B cell (primary cell): ENCODE data around the gene RIPK3. TPM values are rescaled to one million over a fixed set of nuclear protein-coding genes. Genes with fewer than 3 reads are reported as not detected.

Experiments used
- ATAC-seq: fragments of 200-7000 bp; cut with Tn5 transposase; one replicate; pipeline ENCODE4 v1.10.0; 2021; ENCODE audit warnings: low read depth, mild to moderate bottlenecking, moderate number of reproducible peaks, moderate library complexity
- CTCF ChIA-PET: fragments of 350-600 bp; sonication (Branson Sonifier 250); formaldehyde crosslinking; loops from one replicate; lab custom pipeline; 2021; ENCODE audit warnings: antibody characterized with exemption, inconsistent platforms; lab: Charles Lee
- POLR2A ChIA-PET: fragments of 350-600 bp; sonication (Branson Sonifier 250); formaldehyde crosslinking; loops from one replicate; lab custom pipeline; 2021; ENCODE audit warnings: antibody characterized with exemption; lab: Charles Lee
- DNase-seq: peaks from one replicate; pipeline ENCODE4 v3.0.0; 2013
- H2AFZ ChIP-seq: 2 replicates; pipeline ENCODE4 v1.6.1; 2012; ENCODE audit warnings: mild to moderate bottlenecking, low read depth, low read length; ENCODE audit not compliant: insufficient read depth, poor library complexity, severe bottlenecking
- H3K27ac ChIP-seq, 2 donors: 1 replicate in 1 of 2; 2 replicates in 1 of 2; pipeline ENCODE4 v1.5.1; 2012 to 2013; ENCODE audit warnings: low read length in 2 of 2, mild to moderate bottlenecking in 2 of 2, moderate library complexity in 1 of 2
- H3K27me3 ChIP-seq, 4 experiments: fragments of 200-600 bp in 1 of 4; sonication (generic) in 1 of 4; replicated peaks in 1 of 4; 1 replicate in 2 of 4; 2 replicates in 2 of 4; pipeline versions ENCODE4 v1.6.1 to v1.7.0; 2013 to 2016; ENCODE audit warnings: low read length in 3 of 4, mild to moderate bottlenecking in 2 of 4, mixed read lengths in 1 of 4, moderate library complexity in 1 of 4; ENCODE audit not compliant: insufficient read depth in 4 of 4, control insufficient read depth in 3 of 4; ENCODE audit errors: control extremely low read depth in 1 of 4
- H3K36me3 ChIP-seq, 2 experiments: replicated peaks in 1 of 2; 1 replicate in 1 of 2; 2 replicates in 1 of 2; pipeline versions ENCODE4 v1.6.1 to v1.7.1; 2013; ENCODE audit warnings: low read length in 1 of 2; ENCODE audit not compliant: insufficient read depth in 2 of 2, control insufficient read depth in 1 of 2; ENCODE audit errors: control extremely low read depth in 1 of 2, extremely low read depth in 1 of 2
- H3K4me1 ChIP-seq, 2 donors: fragments of 200-600 bp in 1 of 2; sonication (generic) in 1 of 2; 1 replicate in 1 of 2; 2 replicates in 1 of 2; pipeline versions ENCODE4 v1.5.1 to v1.6.1; 2013 to 2017; ENCODE audit warnings: low read length in 2 of 2; ENCODE audit not compliant: control insufficient read depth in 2 of 2, insufficient read depth in 2 of 2
- H3K4me2 ChIP-seq: replicated peaks from 2 replicates; pipeline ENCODE3; 2012; ENCODE audit warnings: mild to moderate bottlenecking, low read depth, low read length; ENCODE audit not compliant: poor library complexity, severe bottlenecking
- H3K4me3 ChIP-seq, 5 experiments: fragments of 200-600 bp in 1 of 5; sonication (generic) in 1 of 5; 1 replicate in 3 of 5; 2 replicates in 2 of 5; pipeline versions ENCODE4 v1.5.1 to v1.7.0; 2011 to 2016; ENCODE audit warnings: low read length in 4 of 5, mild to moderate bottlenecking in 4 of 5, low read depth in 2 of 5, control low read depth in 1 of 5, moderate library complexity in 1 of 5; ENCODE audit not compliant: insufficient read depth in 1 of 5; ENCODE audit errors: control extremely low read depth in 1 of 5, extremely low read depth in 1 of 5
- H3K79me2 ChIP-seq: fragments of 200-600 bp; sonication (generic); one replicate; pipeline ENCODE4 v1.6.0; 2016; ENCODE audit warnings: low read length; ENCODE audit not compliant: control insufficient read depth, insufficient read depth
- H3K9ac ChIP-seq: fragments of 200-600 bp; sonication (generic); 2 replicates; pipeline ENCODE4 v1.6.1; 2017; ENCODE audit warnings: mild to moderate bottlenecking, low read length, moderate library complexity
- H3K9me3 ChIP-seq, 3 donors: one replicate each; pipeline versions ENCODE4 v1.6.1 to v1.7.1; 2013; ENCODE audit warnings: low read length in 2 of 3; ENCODE audit not compliant: control insufficient read depth in 2 of 3, insufficient read depth in 1 of 3; ENCODE audit errors: control extremely low read depth in 1 of 3
- H4K20me1 ChIP-seq: 2 replicates; pipeline ENCODE4 v1.6.0; 2012; ENCODE audit warnings: mild to moderate bottlenecking, low read length; ENCODE audit not compliant: insufficient read depth, control insufficient read depth, poor library complexity, severe bottlenecking
- H3K27ac Mint-ChIP-seq: one replicate; pipeline ENCODE4 v1.8.0; 2021; ENCODE audit warnings: mixed read lengths
- H3K27me3 Mint-ChIP-seq: one replicate; pipeline ENCODE4 v1.8.0; 2021; ENCODE audit warnings: mixed read lengths
- H3K4me1 Mint-ChIP-seq: one replicate; pipeline ENCODE4 v1.8.0; 2021; ENCODE audit warnings: mixed read lengths
- H3K4me3 Mint-ChIP-seq: one replicate; pipeline ENCODE4 v1.8.0; 2021; ENCODE audit warnings: mixed read lengths
- H3K9me3 Mint-ChIP-seq: one replicate; pipeline ENCODE4 v1.8.0; 2022; ENCODE audit warnings: mixed read lengths; ENCODE audit not compliant: insufficient read depth
- EZH2 ChIP-seq: IDR thresholded peaks from 2 replicates; pipeline ENCODE4 v1.6.1; 2012; ENCODE audit warnings: borderline replicate concordance, low read depth, mild to moderate bottlenecking, moderate library complexity, low read length; ENCODE audit not compliant: insufficient read depth, poor library complexity, severe bottlenecking
- WGBS: methylation state at CpG from one replicate; pipeline ENCODE4 v1.1.5; 2013; ENCODE audit warnings: missing lambda C conversion rate; ENCODE audit not compliant: insufficient coverage; 5-methylcytosine and 5-hydroxymethylcytosine counted together
- intact Hi-C: fragments of 100-400 bp; cut with micrococcal nuclease; formaldehyde crosslinking; loops from one replicate; pipeline ENCODE4 v1.10.0; 2022
- polyA plus RNA-seq: library from polyadenylated mRNA; depleted of rRNA; stranded (reverse); fragments of >200 nt; gene quantifications from 2 replicates; pipeline ENCODE4 v1.2.3, GENCODE V29; 2012
- total RNA-seq, 2 donors: library from RNA; stranded (reverse); fragments of 120-200 nt in 1 of 2; gene quantifications; 1 replicate in 1 of 2; 2 replicates in 1 of 2; pipeline versions ENCODE4 v1.2.3 to v1.2.4, GENCODE V29; 2013 to 2022
- TF ChIP-seq, protein P1 (sequence below): fragments of 200-600 bp; IDR thresholded peaks from one replicate; pipeline ENCODE4 v1.8.0; 2022; ENCODE audit warnings: antibody characterized with exemption, mild to moderate bottlenecking

The RIPK3 gene
- total and polyA plus RNA-seq, 2 donors (not counting 1 experiment from before 2014, with no cell fraction given): 65.5 to 77.6 TPM

- H3K36me3 ChIP-seq: no peaks in the 10 kb centered on the region
- H3K27me3 Mint-ChIP-seq: peaks cover 6% of the 10 kb centered on the region
- intact Hi-C loops: loop anchor here (5.0 to 10.0 kb wide), 3 partner anchors 226 to 337 kb away; partner anchors contain the start of gene EMC9
- H4K20me1 ChIP-seq: no peaks in the 10 kb centered on the region
- DNase-seq (no peak), ATAC-seq (no peak)
- peak overlapping the region; percentile 92 for H3K4me3 Mint-ChIP-seq
- H3K79me2 ChIP-seq: no peaks in the 10 kb centered on the region
- H3K27ac ChIP-seq: peak overlapping the region in 1 of 2 donors; percentile 36
- WGBS: 0% methylated on average over 9 of the region's 15 CpGs
- peak overlapping the region in 4 of 5 experiments; percentile 32 to 64 (median 60) for H3K4me3 ChIP-seq
- TF ChIP-seq EZH2: no peak
- ChIA-PET CTCF (no interaction called here), POLR2A (interaction anchor here (1.3 kb wide), 1 partner anchor 62 kb away, joined by 8 read pairs; the partner anchor contains the start of gene KHNYN)
- peak overlapping the region; percentile 70 for H2AFZ ChIP-seq
- peak overlapping the region; percentile 86 for H3K4me2 ChIP-seq
- peak overlapping the region; percentile 46 for H3K27ac Mint-ChIP-seq
- peaks cover 0 to 30% (median 6%) of the 10 kb centered on the region in 4 experiments for H3K27me3 ChIP-seq
- H3K9me3 ChIP-seq: no peaks in the 10 kb centered on the region
- H3K4me1 Mint-ChIP-seq: peaks cover 32% of the 10 kb centered on the region
- peaks cover 30 to 39% of the 10 kb centered on the region in 2 donors for H3K4me1 ChIP-seq
- H3K9me3 Mint-ChIP-seq: no peaks in the 10 kb centered on the region
- H3K9ac ChIP-seq: peak overlapping the region; percentile 54
Measured at GRCh38 chr14:24368212-24368561, 28.4 kb upstream of the RIPK3 start.

- DNase-seq: no peak
- WGBS: 47% methylated on average over 10 of the region's 21 CpGs
- TF ChIP-seq, protein P1, sequence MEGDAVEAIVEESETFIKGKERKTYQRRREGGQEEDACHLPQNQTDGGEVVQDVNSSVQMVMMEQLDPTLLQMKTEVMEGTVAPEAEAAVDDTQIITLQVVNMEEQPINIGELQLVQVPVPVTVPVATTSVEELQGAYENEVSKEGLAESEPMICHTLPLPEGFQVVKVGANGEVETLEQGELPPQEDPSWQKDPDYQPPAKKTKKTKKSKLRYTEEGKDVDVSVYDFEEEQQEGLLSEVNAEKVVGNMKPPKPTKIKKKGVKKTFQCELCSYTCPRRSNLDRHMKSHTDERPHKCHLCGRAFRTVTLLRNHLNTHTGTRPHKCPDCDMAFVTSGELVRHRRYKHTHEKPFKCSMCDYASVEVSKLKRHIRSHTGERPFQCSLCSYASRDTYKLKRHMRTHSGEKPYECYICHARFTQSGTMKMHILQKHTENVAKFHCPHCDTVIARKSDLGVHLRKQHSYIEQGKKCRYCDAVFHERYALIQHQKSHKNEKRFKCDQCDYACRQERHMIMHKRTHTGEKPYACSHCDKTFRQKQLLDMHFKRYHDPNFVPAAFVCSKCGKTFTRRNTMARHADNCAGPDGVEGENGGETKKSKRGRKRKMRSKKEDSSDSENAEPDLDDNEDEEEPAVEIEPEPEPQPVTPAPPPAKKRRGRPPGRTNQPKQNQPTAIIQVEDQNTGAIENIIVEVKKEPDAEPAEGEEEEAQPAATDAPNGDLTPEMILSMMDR: no peak
- peak; percentile 11 for TF ChIP-seq EZH2
- intact Hi-C loops: loop anchor here (2.0 to 10.0 kb wide), 4 partner anchors 27 to 337 kb away; partner anchors contain the start of gene EMC9
- Histone ChIP-seq H3K27ac (peak within 1 kb of the TSS; percentile 59 to 70), H3K9me3 (no peaks in the 10 kb centered on the region), H2AFZ (peak within 1 kb of the TSS; percentile 71), H3K4me1 (peaks cover 30 to 39% of the 10 kb centered on the region in 2 donors), H3K4me3 (peak within 1 kb of the TSS; percentile 8 to 64 (median 57)), H3K4me2 (peak within 1 kb of the TSS; percentile 86), H3K9ac (peak within 1 kb of the TSS; percentile 71), H3K36me3 (no peaks in the 10 kb centered on the region), H3K27me3 (peaks cover 0 to 30% (median 6%) of the 10 kb centered on the region in 4 experiments), H3K79me2 (no peaks in the 10 kb centered on the region), H4K20me1 (no peaks in the 10 kb centered on the region)
- Mint-ChIP-seq H3K4me3 (peak within 1 kb of the TSS; percentile 92), H3K27me3 (peaks cover 6% of the 10 kb centered on the region), H3K9me3 (no peaks in the 10 kb centered on the region), H3K4me1 (peaks cover 32% of the 10 kb centered on the region), H3K27ac (peak within 1 kb of the TSS; percentile 92)
- ATAC-seq: no peak
- CTCF ChIA-PET: no interaction called here
- POLR2A ChIA-PET: interaction anchor here (1.3 kb wide), 1 partner anchor 62 kb away, joined by 8 read pairs; the partner anchor contains the start of gene KHNYN
Measured at GRCh38 chr14:24367514-24368211, 27.9 kb upstream of the RIPK3 start, which contains the start of gene NFATC4. Gene NFATC4, plus strand, starts transcription at chr14:24368184. Its CDS starts 157 bp downstream, at chr14:24368341.
